K562 (cell line): ENCODE measurements around the gene NFYC. TPM values are rescaled to one million over a fixed set of nuclear protein-coding genes. Genes with fewer than 3 reads are reported as not detected.

ENCODE experiments used
- ARNT ChIP-seq, 2 experiments: fragments of 450-650 bp; IDR thresholded peaks; 2 replicates each; pipeline ENCODE4 v1.6.1; 2016; ENCODE audit warnings: mild to moderate bottlenecking in 1 of 2
- FOXJ3 ChIP-seq: sonication (generic); formaldehyde crosslinking; IDR thresholded peaks from 2 replicates; pipeline ENCODE4 v1.4.0; 2020; ENCODE audit warnings: mild to moderate bottlenecking, missing genetic modification reagents
- HMGN3 ChIP-seq: IDR thresholded peaks from 2 replicates; pipeline ENCODE4 v1.6.1; 2011; ENCODE audit warnings: borderline replicate concordance, low read depth, mild to moderate bottlenecking, mixed read lengths, low read length; ENCODE audit not compliant: insufficient read length; ENCODE audit errors: extremely low read depth
- MYNN ChIP-seq, 2 experiments: sonication (generic); formaldehyde crosslinking in 1 of 2; IDR thresholded peaks; 2 replicates each; pipeline versions ENCODE4 v1.5.0 to v1.6.1; 2016 to 2020; ENCODE audit warnings: antibody characterized with exemption in 1 of 2, missing genetic modification reagents in 1 of 2
- SAFB2 ChIP-seq: fragments of 200-400 bp; formaldehyde crosslinking; IDR thresholded peaks from 2 replicates; pipeline ENCODE4 v1.6.1; 2018; ENCODE audit warnings: borderline replicate concordance, low read length, low read depth, moderate library complexity; ENCODE audit not compliant: severe bottlenecking
- SIX5 ChIP-seq, 2 experiments: IDR thresholded peaks; 2 replicates each; pipeline ENCODE4 v1.6.1; 2011; ENCODE audit warnings: low read length in 2 of 2, borderline replicate concordance in 1 of 2, low read depth in 1 of 2, mild to moderate bottlenecking in 1 of 2, moderate library complexity in 1 of 2; ENCODE audit not compliant: insufficient read depth in 1 of 2
- SLC30A9 ChIP-seq: fragments of 250-450 bp; sonication (Bioruptor Pico); IDR thresholded peaks from 2 replicates; pipeline ENCODE4 v1.8.0; 2022; ENCODE audit warnings: mild to moderate bottlenecking, moderate library complexity
- TCF7 ChIP-seq: sonication (generic); IDR thresholded peaks from 2 replicates; pipeline ENCODE4 v1.6.1; 2016; ENCODE audit warnings: antibody characterized with exemption, borderline replicate concordance
- XRCC4 ChIP-seq: IDR thresholded peaks from one replicate; pipeline ENCODE4 v1.6.1; 2011; ENCODE audit not compliant: insufficient read depth, insufficient read length; ENCODE audit errors: extremely low read depth
- ZC3H8 ChIP-seq: fragments of 450-650 bp; IDR thresholded peaks from 2 replicates; pipeline ENCODE4 v1.6.1; 2017
- ZFX ChIP-seq: sonication (generic); formaldehyde crosslinking; IDR thresholded peaks from 2 replicates; pipeline ENCODE4 v1.8.0; 2022; ENCODE audit warnings: mild to moderate bottlenecking, missing genetic modification reagents, moderate library complexity
- ZNF696 ChIP-seq: fragments of 250-450 bp; sonication (Bioruptor Pico); conservative IDR thresholded peaks from 2 replicates; pipeline ENCODE4 v1.4.0; 2020; ENCODE audit warnings: mild to moderate bottlenecking, moderate library complexity
- polyA plus RNA-seq, 8 experiments: library from polyadenylated mRNA; depleted of rRNA in 4 of 8; stranded (reverse) in 5 of 8; unstranded in 3 of 8; fragments of >200 nt; fragmentation: Nextera tagmentation in 2 of 8; fragmentation: Illumina TruSeq in 1 of 8; extraction: Ambion mirVana in 2 of 8; extraction: Trizol in 1 of 8; gene quantifications; 2 replicates each; pipeline versions ENCODE4 v1.2.1 to v1.2.3, GENCODE V29; 2011 to 2014; ENCODE audit warnings: inconsistent platforms in 1 of 8, missing spikeins in 1 of 8
- total RNA-seq, 7 experiments: library from RNA; depleted of rRNA in 6 of 7; stranded (reverse); fragments of >200 nt in 6 of 7; fragmentation: Illumina TruSeq in 2 of 7; extraction: Trizol in 2 of 7; gene quantifications; 2 replicates each; pipeline versions ENCODE4 v1.2.1 to v1.2.3, GENCODE V29; 2011 to 2021; ENCODE audit warnings: low replicate concordance in 1 of 7
- TF ChIP-seq, protein P1 (sequence below): sonication (generic); formaldehyde crosslinking; IDR thresholded peaks from 2 replicates; pipeline ENCODE4 v1.8.1; 2023; ENCODE audit warnings: mild to moderate bottlenecking, missing genetic modification reagents
- TF ChIP-seq, protein P2 (sequence below): fragments of 450-650 bp; IDR thresholded peaks from 2 replicates; pipeline ENCODE4 v1.6.1; 2016; ENCODE audit warnings: missing biosample characterization, missing genetic modification characterization
- TF ChIP-seq, protein P3 (sequence below): sonication (generic); formaldehyde crosslinking; IDR thresholded peaks from 2 replicates; pipeline ENCODE4 v1.8.1; 2023; ENCODE audit warnings: mild to moderate bottlenecking, missing genetic modification reagents
- TF ChIP-seq, protein P4 (sequence below): fragments of 450-650 bp; IDR thresholded peaks from 2 replicates; pipeline ENCODE4 v1.6.1; 2016; ENCODE audit warnings: low read depth

NFYC gene
- total and polyA plus RNA-seq, 9 of the 15 experiments (the other 6 are each of a cell fraction or from before 2014, with no cell fraction given), result 4.8 to 59.8 (median 41.1) TPM

DNA sequence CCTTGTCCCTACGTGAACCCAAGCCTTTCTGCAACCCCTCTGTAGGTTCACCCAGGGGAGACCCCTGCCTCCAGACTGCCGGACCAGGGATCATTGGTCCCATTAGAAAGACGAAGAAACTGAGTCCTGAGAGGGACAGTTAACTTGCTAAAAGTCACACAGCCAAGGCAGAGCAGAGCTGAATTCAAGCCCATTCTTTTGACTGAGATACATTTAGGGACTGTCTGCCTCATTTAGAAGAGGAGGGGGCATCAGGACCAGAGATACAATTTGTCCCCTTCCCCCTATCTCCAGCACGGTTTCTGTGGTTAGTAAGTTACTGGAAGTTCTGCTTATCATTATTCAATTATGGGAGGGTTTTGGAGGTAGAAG lies 111.2 kb downstream of the NFYC start (continued):
- TF ChIP-seq, protein P1, sequence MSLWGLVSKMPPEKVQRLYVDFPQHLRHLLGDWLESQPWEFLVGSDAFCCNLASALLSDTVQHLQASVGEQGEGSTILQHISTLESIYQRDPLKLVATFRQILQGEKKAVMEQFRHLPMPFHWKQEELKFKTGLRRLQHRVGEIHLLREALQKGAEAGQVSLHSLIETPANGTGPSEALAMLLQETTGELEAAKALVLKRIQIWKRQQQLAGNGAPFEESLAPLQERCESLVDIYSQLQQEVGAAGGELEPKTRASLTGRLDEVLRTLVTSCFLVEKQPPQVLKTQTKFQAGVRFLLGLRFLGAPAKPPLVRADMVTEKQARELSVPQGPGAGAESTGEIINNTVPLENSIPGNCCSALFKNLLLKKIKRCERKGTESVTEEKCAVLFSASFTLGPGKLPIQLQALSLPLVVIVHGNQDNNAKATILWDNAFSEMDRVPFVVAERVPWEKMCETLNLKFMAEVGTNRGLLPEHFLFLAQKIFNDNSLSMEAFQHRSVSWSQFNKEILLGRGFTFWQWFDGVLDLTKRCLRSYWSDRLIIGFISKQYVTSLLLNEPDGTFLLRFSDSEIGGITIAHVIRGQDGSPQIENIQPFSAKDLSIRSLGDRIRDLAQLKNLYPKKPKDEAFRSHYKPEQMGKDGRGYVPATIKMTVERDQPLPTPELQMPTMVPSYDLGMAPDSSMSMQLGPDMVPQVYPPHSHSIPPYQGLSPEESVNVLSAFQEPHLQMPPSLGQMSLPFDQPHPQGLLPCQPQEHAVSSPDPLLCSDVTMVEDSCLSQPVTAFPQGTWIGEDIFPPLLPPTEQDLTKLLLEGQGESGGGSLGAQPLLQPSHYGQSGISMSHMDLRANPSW, result no peak
- TF ChIP-seq HMGN3, result no peak
- TF ChIP-seq, protein P2, sequence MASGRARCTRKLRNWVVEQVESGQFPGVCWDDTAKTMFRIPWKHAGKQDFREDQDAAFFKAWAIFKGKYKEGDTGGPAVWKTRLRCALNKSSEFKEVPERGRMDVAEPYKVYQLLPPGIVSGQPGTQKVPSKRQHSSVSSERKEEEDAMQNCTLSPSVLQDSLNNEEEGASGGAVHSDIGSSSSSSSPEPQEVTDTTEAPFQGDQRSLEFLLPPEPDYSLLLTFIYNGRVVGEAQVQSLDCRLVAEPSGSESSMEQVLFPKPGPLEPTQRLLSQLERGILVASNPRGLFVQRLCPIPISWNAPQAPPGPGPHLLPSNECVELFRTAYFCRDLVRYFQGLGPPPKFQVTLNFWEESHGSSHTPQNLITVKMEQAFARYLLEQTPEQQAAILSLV, result no peak
- TF ChIP-seq ZNF696, result no peak
- TF ChIP-seq, protein P3, sequence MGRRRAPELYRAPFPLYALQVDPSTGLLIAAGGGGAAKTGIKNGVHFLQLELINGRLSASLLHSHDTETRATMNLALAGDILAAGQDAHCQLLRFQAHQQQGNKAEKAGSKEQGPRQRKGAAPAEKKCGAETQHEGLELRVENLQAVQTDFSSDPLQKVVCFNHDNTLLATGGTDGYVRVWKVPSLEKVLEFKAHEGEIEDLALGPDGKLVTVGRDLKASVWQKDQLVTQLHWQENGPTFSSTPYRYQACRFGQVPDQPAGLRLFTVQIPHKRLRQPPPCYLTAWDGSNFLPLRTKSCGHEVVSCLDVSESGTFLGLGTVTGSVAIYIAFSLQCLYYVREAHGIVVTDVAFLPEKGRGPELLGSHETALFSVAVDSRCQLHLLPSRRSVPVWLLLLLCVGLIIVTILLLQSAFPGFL, result no peak
- no peak for TF ChIP-seq SIX5 (IDR thresholded peaks at IDR 0.05; ENCODE audit: borderline replicate concordance in 1 of 2, insufficient read depth in 1 of 2, low read depth in 1 of 2, low read length in 2 of 2)
- TF ChIP-seq ZFX, result no peak
- TF ChIP-seq SLC30A9, result no peak
- TF ChIP-seq FOXJ3, result no peak
- no peak for TF ChIP-seq ARNT (IDR thresholded peaks at IDR 0.05)
- TF ChIP-seq SAFB2, result no peak
- no peak for TF ChIP-seq TCF7
- no peak for TF ChIP-seq MYNN (IDR thresholded peaks at IDR 0.05)
- no peak for TF ChIP-seq MYNN (CRISPR knock-in tag; IDR thresholded peaks at IDR 0.05)
- TF ChIP-seq XRCC4, result no peak
- TF ChIP-seq, protein P4, sequence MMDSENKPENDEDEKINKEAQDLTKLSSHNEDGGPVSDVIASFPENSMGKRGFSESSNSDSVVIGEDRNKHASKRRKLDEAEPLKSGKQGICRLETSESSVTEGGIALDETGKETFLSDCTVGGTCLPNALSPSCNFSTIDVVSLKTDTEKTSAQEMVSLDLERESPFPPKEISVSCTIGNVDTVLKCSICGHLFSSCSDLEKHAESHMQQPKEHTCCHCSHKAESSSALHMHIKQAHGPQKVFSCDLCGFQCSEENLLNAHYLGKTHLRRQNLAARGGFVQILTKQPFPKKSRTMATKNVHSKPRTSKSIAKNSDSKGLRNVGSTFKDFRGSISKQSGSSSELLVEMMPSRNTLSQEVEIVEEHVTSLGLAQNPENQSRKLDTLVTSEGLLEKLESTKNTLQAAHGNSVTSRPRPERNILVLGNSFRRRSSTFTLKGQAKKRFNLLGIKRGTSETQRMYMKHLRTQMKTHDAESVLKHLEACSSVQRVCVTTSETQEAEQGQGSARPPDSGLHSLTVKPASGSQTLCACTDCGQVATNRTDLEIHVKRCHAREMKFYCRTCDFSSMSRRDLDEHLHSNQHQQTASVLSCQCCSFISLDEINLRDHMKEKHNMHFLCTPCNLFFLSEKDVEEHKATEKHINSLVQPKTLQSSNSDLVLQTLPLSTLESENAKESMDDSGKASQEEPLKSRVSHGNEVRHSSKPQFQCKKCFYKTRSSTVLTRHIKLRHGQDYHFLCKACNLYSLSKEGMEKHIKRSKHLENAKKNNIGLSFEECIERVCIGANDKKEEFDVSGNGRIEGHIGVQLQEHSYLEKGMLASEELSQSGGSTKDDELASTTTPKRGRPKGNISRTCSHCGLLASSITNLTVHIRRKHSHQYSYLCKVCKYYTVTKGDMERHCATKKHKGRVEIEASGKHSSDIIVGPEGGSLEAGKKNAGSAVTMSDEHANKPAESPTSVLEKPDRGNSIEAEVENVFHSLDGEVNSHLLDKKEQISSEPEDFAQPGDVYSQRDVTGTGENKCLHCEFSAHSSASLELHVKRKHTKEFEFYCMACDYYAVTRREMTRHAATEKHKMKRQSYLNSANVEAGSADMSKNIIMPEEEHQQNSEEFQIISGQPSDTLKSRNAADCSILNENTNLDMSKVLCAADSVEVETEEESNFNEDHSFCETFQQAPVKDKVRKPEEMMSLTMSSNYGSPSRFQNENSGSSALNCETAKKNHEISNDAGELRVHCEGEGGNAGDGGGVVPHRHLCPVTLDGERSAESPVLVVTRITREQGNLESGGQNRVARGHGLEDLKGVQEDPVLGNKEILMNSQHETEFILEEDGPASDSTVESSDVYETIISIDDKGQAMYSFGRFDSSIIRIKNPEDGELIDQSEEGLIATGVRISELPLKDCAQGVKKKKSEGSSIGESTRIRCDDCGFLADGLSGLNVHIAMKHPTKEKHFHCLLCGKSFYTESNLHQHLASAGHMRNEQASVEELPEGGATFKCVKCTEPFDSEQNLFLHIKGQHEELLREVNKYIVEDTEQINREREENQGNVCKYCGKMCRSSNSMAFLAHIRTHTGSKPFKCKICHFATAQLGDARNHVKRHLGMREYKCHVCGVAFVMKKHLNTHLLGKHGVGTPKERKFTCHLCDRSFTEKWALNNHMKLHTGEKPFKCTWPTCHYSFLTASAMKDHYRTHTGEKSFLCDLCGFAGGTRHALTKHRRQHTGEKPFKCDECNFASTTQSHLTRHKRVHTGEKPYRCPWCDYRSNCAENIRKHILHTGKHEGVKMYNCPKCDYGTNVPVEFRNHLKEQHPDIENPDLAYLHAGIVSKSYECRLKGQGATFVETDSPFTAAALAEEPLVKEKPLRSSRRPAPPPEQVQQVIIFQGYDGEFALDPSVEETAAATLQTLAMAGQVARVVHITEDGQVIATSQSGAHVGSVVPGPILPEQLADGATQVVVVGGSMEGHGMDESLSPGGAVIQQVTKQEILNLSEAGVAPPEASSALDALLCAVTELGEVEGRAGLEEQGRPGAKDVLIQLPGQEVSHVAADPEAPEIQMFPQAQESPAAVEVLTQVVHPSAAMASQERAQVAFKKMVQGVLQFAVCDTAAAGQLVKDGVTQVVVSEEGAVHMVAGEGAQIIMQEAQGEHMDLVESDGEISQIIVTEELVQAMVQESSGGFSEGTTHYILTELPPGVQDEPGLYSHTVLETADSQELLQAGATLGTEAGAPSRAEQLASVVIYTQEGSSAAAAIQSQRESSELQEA, result no peak
- TF ChIP-seq ZC3H8, result no peak
